K562 (cell line): Measurements from ENCODE around the gene ARHGAP25. TPM values are rescaled to one million over a fixed set of nuclear protein-coding genes. Genes with fewer than 3 reads are reported as not detected.

Experiments
- HOXB6 ChIP-seq: fragments of 250-450 bp; sonication (Bioruptor Pico); IDR thresholded peaks from 2 replicates; pipeline ENCODE4 v1.5.1; 2022; ENCODE audit warnings: mild to moderate bottlenecking, borderline replicate concordance
- PCBP1 ChIP-seq: fragments of 200-400 bp; formaldehyde crosslinking; IDR thresholded peaks from 2 replicates; pipeline ENCODE4 v1.6.1; 2018; ENCODE audit warnings: mild to moderate bottlenecking, low read depth, low read length; ENCODE audit not compliant: poor library complexity, severe bottlenecking
- POLR2AphosphoS5 ChIP-seq: IDR thresholded peaks from 2 replicates; pipeline ENCODE4 v1.6.1; 2011; ENCODE audit warnings: mild to moderate bottlenecking, low read depth, low read length, moderate library complexity; ENCODE audit not compliant: control insufficient read depth, insufficient read depth
- TFAM ChIP-seq: fragments of 250-450 bp; sonication (Bioruptor Pico); conservative IDR thresholded peaks from 2 replicates; pipeline ENCODE4 v1.5.0; 2021; ENCODE audit warnings: mild to moderate bottlenecking, moderate library complexity
- TOE1 ChIP-seq, 2 experiments: fragments of 450-650 bp in 1 of 2; sonication (generic) in 1 of 2; formaldehyde crosslinking in 1 of 2; IDR thresholded peaks; 2 replicates each; pipeline versions ENCODE4 v1.7.1 to v1.8.0; 2016 to 2022; ENCODE audit warnings: borderline replicate concordance in 2 of 2, mild to moderate bottlenecking in 2 of 2, antibody characterized with exemption in 1 of 2, inconsistent platforms in 1 of 2, low read depth in 1 of 2, missing genetic modification reagents in 1 of 2, moderate library complexity in 1 of 2
- ZBTB49 ChIP-seq: sonication (generic); formaldehyde crosslinking; IDR thresholded peaks from 2 replicates; pipeline ENCODE4 v1.8.0; 2022; ENCODE audit warnings: missing genetic modification reagents, mild to moderate bottlenecking, borderline replicate concordance
- ZNF253 ChIP-seq: fragments of 250-450 bp; sonication (Bioruptor Pico); conservative IDR thresholded peaks from 2 replicates; pipeline ENCODE4 v1.6.1; 2021; ENCODE audit warnings: mild to moderate bottlenecking
- ZNF449 ChIP-seq: fragments of 250-450 bp; sonication (Bioruptor Pico); IDR thresholded peaks from 2 replicates; pipeline ENCODE4 v1.8.0; 2022; ENCODE audit warnings: moderate library complexity, mild to moderate bottlenecking, inconsistent platforms
- ZNF77 ChIP-seq: fragments of 250-450 bp; sonication (Bioruptor Pico); IDR thresholded peaks from 2 replicates; pipeline ENCODE4 v1.5.0; 2020
- polyA plus RNA-seq, 8 experiments: library from polyadenylated mRNA; depleted of rRNA in 4 of 8; stranded (reverse) in 5 of 8; unstranded in 3 of 8; fragments of >200 nt; fragmentation: Nextera tagmentation in 2 of 8; fragmentation: Illumina TruSeq in 1 of 8; extraction: Ambion mirVana in 2 of 8; extraction: Trizol in 1 of 8; gene quantifications; 2 replicates each; pipeline versions ENCODE4 v1.2.1 to v1.2.3, GENCODE V29; 2011 to 2014; ENCODE audit warnings: inconsistent platforms in 1 of 8, missing spikeins in 1 of 8
- total RNA-seq, 7 experiments: library from RNA; depleted of rRNA in 6 of 7; stranded (reverse); fragments of >200 nt in 6 of 7; fragmentation: Illumina TruSeq in 2 of 7; extraction: Trizol in 2 of 7; gene quantifications; 2 replicates each; pipeline versions ENCODE4 v1.2.1 to v1.2.3, GENCODE V29; 2011 to 2021; ENCODE audit warnings: low replicate concordance in 1 of 7
- TF ChIP-seq, protein P1 (sequence below): fragments of 200-800 bp; sonication (Bioruptor generic); IDR thresholded peaks from 2 replicates; pipeline ENCODE4 v1.6.1; 2016; ENCODE audit warnings: missing genetic modification characterization, missing compliant biosample characterization

The ARHGAP25 gene
- total and polyA plus RNA-seq, 9 of the 15 experiments (the other 6 are each of a cell fraction or from before 2014, with no cell fraction given): 4.9 to 14.8 (median 10.7) TPM

GRCh38 chr2:68809324-68810240 is 75.0 kb downstream of the ARHGAP25 start (continued):
- TF ChIP-seq, protein P1, sequence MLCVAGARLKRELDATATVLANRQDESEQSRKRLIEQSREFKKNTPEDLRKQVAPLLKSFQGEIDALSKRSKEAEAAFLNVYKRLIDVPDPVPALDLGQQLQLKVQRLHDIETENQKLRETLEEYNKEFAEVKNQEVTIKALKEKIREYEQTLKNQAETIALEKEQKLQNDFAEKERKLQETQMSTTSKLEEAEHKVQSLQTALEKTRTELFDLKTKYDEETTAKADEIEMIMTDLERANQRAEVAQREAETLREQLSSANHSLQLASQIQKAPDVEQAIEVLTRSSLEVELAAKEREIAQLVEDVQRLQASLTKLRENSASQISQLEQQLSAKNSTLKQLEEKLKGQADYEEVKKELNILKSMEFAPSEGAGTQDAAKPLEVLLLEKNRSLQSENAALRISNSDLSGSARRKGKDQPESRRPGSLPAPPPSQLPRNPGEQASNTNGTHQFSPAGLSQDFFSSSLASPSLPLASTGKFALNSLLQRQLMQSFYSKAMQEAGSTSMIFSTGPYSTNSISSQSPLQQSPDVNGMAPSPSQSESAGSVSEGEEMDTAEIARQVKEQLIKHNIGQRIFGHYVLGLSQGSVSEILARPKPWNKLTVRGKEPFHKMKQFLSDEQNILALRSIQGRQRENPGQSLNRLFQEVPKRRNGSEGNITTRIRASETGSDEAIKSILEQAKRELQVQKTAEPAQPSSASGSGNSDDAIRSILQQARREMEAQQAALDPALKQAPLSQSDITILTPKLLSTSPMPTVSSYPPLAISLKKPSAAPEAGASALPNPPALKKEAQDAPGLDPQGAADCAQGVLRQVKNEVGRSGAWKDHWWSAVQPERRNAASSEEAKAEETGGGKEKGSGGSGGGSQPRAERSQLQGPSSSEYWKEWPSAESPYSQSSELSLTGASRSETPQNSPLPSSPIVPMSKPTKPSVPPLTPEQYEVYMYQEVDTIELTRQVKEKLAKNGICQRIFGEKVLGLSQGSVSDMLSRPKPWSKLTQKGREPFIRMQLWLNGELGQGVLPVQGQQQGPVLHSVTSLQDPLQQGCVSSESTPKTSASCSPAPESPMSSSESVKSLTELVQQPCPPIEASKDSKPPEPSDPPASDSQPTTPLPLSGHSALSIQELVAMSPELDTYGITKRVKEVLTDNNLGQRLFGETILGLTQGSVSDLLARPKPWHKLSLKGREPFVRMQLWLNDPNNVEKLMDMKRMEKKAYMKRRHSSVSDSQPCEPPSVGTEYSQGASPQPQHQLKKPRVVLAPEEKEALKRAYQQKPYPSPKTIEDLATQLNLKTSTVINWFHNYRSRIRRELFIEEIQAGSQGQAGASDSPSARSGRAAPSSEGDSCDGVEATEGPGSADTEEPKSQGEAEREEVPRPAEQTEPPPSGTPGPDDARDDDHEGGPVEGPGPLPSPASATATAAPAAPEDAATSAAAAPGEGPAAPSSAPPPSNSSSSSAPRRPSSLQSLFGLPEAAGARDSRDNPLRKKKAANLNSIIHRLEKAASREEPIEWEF (CRISPR knock-in tag): no peak
- TF ChIP-seq TOE1 (IDR thresholded peaks at IDR 0.05; ENCODE audit: borderline replicate concordance) (no peak), TOE1 (CRISPR knock-in tag; IDR thresholded peaks at IDR 0.05; ENCODE audit: borderline replicate concordance, low read depth) (no peak), PCBP1 (no peak), ZNF449 (CRISPR knock-in tag) (no peak), TFAM (CRISPR knock-in tag) (no peak), ZNF253 (CRISPR knock-in tag) (no peak), HOXB6 (no peak), ZNF77 (no peak), ZBTB49 (no peak), POLR2AphosphoS5 (no peak)
